ENCODE measurements around the gene MRPL51.

MRPL51 gene

DNA sequence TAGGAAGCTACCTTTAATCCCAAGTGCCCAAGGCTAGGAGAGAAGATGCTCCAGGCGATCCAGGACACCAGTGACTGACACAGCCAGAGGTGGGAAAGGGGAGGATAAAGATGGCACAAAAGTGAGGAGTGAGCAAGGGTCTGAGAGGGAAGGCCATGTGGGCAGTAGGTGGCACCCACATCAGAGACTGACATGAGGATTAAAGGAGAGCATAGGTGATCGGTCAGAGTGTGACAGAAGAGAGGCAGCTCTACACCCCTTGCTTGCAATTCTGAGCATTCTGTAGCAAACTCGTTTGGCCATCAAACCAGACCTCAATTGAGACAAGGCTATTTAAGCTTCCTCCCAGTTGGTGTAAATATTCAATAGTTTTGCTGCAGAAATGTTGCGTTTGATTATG, 49.0 kb downstream of the MRPL51 start:
- FAIRE-seq = peak; percentile 75
- no peak for DNase-seq (ENCODE audit: extremely low spot score, insufficient read length, low read depth)

DNA sequence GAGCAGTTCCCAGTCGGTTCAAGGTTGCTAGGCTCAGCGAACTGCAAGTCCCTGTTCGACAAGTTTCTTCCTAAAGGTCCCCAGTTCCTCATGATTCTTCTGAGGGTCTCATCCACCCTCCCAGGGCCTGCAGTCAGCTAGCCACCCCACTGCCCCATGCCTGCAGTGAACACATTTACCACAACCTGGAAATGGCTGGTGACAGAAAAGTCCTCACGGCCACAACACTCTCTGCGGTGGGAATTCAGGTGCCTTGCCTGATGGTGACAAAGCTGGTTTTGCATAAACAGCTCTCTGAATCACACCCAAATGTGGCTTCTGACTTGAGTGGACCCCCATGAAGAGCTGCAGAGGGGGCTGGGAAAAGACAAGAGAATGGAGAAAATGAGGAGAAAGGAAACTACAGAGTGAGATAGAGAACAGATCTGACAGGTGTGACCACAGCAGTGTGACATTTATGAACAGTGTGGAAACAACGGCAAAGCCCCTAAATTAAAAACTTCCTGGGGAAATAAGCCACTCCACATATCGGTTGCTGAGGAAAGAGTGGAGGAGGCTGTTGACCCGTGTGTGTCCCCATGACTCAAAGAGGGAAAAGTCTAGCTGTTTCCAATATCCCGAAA, 49.6 kb downstream of the MRPL51 start:
- FAIRE-seq (peak; percentile 91), DNase-seq (ENCODE audit: extremely low spot score, insufficient read length, low read depth) (no peak)

DNA sequence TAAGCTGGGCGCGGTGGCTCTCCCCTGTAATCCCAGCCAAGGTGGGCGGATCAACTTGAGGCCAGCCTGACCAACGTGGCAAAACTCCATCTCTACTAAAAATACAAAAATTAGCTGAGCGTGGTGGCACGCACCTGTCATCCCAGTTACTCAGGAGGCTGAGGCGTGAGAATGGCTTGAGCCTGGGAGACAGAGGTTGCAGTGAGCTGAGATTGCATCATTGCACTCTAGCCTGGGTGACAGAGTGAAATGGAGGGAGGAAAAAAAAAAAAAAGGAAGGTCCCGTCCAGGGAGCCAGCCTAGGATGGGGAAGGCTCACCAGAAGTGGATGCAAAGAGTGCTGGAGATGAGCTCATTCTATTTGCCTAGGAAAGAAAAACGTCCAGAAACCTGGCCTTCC, 50.2 kb downstream of the MRPL51 start:
- DNase-seq (ENCODE audit: extremely low spot score, insufficient read length, low read depth) = no peak
- FAIRE-seq = no peak

Data from GM18507 (cell line).